HFF-Myc (cell line): Measurements from ENCODE around the gene OSCAR.

Source experiments
- DNase-seq: peaks from one replicate; pipeline ENCODE4 v3.0.0-alpha.2; 2011; ENCODE audit warnings: low read depth; ENCODE audit errors: extremely low read depth
- H3K4me3 ChIP-seq: replicated peaks from 2 replicates; pipeline ENCODE4 v1.5.1; 2011; ENCODE audit warnings: low read depth, mild to moderate bottlenecking, control low read depth, low read length
- TF ChIP-seq, protein P1 (sequence below): IDR thresholded peaks from 2 replicates; pipeline ENCODE4 v1.5.1; 2012; ENCODE audit warnings: mild to moderate bottlenecking, low read depth, low read length, control low read depth; ENCODE audit errors: missing control alignments

Gene OSCAR, protein sequence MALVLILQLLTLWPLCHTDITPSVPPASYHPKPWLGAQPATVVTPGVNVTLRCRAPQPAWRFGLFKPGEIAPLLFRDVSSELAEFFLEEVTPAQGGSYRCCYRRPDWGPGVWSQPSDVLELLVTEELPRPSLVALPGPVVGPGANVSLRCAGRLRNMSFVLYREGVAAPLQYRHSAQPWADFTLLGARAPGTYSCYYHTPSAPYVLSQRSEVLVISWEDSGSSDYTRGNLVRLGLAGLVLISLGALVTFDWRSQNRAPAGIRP

DNA sequence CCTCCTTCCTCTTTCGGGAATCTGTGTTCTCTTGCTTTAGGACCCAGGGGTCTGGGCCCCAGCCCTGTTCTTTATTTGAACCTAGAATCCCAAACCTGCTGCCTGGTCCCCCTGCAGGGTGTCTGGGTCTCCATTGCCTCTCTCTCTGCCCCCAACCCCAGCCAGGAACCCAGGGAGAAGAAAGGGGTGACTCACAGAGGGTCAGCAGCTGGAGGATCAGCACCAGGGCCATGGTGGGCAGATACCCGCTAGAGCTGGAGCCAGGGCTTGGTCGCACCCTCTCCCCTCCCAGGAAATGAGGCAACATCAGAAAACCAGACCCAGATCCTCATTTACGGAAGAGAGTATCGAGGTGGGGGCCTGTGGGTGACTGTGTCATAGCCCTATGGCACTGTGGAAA, at the start of gene OSCAR:
Gene OSCAR (minus strand): TSS at position 243 of the 400 bp plus-strand sequence. CDS start 11 bp downstream, at position 232.
- TF ChIP-seq, protein P1, sequence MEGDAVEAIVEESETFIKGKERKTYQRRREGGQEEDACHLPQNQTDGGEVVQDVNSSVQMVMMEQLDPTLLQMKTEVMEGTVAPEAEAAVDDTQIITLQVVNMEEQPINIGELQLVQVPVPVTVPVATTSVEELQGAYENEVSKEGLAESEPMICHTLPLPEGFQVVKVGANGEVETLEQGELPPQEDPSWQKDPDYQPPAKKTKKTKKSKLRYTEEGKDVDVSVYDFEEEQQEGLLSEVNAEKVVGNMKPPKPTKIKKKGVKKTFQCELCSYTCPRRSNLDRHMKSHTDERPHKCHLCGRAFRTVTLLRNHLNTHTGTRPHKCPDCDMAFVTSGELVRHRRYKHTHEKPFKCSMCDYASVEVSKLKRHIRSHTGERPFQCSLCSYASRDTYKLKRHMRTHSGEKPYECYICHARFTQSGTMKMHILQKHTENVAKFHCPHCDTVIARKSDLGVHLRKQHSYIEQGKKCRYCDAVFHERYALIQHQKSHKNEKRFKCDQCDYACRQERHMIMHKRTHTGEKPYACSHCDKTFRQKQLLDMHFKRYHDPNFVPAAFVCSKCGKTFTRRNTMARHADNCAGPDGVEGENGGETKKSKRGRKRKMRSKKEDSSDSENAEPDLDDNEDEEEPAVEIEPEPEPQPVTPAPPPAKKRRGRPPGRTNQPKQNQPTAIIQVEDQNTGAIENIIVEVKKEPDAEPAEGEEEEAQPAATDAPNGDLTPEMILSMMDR = no peak
- H3K4me3 ChIP-seq = no peak within 1 kb of the TSS

DNA sequence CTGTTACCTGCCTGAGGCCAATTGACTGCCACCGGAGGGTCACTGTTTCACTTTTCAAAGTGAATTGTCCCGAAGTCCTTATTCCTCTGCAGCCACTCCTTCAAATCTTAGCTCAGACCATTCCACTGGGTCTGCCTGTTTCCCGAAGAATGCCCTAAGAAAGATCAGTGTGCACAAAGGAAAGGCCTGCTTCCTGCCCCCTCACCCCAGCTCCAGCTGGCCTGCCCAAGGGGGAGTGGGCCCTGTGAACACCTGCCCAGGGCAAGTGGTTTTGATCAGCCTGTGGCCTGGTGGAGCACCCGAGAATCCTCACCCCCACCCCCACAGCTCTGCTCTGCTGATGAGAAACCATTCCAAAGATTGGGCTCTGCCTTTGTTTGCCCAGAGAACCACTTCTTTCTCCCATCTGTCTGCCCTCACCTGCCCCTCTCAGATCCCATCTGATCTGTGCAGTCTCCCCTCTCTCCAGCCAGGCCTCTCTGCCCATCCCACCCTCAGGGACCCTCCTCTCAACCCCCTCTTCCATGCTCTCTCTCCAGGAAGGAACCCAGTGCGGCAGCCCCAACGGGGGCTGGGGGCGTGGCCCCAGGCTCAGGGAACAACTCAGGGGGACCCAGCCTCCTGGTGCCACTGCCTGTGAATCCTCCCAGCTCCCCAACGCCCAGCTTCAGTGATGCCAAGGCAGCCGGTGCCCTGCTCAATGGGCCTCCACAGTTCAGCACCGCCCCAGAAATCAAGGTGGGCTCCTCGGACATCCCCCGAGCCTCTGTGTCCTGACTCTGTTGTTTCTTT, 48.6 kb upstream of the OSCAR start:
- TF ChIP-seq, protein P1 = no peak
- DNase-seq = no peak
- H3K4me3 ChIP-seq = no peak overlapping the region

More for the DNA sequence above, at the start of gene OSCAR:
- no peak for DNase-seq

DNA sequence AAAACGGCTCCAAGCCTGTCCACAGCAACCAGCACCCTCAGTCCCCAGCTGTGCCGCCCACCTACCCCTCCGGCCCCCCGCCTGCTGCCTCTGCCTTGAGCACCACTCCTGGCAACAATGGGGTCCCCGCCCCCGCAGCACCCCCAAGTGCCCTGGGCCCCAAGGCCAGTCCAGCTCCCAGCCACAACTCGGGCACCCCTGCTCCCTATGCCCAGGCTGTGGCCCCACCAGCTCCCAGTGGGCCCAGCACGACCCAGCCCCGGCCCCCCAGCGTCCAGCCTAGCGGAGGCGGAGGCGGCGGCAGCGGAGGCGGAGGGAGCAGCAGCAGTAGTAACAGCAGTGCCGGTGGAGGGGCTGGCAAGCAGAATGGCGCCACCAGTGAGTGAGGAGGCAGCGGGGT, 47.6 kb upstream of the OSCAR start:
- TF ChIP-seq, protein P1 = no peak
- no peak for DNase-seq
- H3K4me3 ChIP-seq = no peak overlapping the region

DNA sequence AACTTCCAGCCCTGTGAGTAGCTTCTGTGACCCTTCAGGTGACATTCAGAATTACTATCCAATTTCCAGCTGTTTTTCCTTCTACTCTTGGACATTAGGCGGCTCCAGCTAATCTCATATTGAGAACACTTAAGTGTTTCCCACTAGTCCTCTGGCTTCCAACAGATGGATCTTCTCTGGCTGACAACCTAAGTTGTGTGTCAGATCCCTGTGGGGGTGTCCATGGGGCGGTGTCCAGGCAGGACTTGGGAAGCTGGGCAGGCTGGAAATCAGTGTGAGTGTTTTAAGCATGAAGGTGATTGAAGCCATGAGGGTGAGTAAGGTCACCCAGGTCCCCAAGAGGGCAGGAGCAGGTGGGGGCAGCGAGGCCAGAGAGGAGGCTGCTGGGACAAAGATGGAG, 47.1 kb upstream of the OSCAR start:
- TF ChIP-seq, protein P1 = no peak
- H3K4me3 ChIP-seq = no peak overlapping the region
- DNase-seq = no peak

DNA sequence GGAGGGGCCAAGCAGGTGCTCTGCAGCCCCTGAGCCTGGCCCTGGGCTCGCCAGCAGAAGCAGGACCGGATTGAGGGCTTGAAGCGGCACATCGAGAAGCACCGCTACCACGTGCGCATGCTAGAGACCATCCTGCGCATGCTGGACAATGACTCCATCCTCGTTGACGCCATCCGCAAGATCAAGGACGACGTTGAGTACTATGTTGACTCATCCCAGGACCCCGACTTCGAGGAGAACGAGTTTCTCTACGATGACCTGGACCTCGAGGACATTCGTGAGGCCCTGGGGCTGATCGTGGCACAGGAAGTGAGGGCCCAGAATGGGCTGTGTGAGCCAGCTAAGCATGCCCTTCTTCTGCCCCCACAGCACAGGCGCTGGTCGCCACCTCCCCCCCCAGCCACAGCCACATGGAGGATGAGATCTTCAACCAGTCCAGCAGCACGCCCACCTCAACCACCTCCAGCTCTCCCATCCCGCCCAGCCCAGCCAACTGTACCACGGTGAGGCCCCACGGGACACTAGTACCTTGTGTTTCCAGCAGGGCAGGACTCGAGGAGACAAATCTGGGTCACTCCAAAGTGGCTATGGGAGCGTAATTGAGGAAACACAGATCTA, 45.0 kb upstream of the OSCAR start:
- TF ChIP-seq, protein P1 = no peak
- DNase-seq = no peak
- no peak overlapping the region for H3K4me3 ChIP-seq

DNA sequence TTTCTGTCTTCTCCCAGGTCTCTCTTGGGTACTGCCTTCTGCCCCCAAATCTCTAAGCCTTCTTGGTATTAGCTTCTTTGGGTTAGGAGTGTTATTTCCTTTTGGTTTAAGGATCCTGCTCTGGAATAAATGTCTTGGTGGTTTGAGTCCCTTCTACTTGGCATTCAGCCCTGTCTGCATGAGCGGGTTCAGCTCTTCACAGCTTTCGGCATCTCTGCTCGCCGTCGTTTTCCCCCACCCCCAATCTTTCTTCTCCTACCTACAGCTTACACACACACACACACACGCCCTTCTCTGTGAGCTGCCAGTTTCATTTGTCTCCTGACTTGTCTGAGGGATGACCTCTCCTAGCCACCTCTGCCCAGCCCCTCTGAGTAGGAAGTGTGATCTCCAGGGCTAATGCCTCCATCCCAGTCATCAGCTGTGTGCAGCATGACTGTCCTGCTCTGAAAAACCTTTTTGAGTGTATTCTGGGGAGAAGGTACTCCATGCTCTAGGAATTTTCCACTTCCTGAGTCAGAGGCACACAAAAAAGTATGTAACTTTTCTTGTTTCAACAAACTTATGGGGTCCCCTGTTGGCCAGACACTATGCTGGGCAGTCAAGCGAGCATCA, 41.7 kb upstream of the OSCAR start:
- H3K4me3 ChIP-seq = no peak overlapping the region
- DNase-seq = no peak
- TF ChIP-seq, protein P1 = no peak
